ENCODE measurements around the gene MELK.

The MELK gene

DNA sequence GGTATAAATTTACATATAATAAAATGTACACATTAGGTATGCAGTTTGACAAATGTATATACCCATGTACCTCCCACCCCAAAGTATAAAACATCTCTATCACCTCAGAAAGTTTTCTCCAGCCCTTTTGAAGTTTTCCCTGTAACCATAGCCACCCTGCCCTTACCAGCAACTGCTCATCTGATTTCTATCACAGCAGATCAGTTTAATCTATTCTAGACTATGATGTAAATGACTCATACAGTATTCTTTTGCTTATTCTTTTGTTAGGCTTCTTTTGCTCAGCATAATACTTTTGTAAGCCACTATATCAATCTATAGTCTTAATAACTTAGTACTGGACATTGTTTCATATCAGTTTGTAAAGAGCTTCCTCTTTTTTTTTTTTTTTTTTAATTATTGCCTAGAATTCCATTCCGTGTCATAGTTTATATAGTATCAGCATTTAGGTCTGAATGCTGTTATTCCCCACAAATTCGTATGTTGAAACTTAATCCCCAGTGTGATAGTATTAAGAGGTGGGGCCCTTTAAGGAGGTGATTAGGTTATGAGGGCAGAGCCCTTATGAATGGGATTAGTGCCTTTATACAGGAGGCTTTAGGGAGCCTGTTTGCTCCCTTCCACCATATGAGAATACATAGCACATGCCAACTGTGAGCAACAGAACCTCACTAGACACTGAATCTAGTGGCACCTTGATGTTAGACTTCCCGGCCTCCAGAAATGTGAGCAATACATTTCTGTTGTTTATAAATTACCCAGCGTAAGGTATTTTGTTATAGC, 20.3 kb downstream of the MELK start:
- no peaks in the 10 kb centered on the region for H3K9me3 ChIP-seq
- no peaks in the 10 kb centered on the region for H3K4me1 ChIP-seq
- TF ChIP-seq, protein P1, sequence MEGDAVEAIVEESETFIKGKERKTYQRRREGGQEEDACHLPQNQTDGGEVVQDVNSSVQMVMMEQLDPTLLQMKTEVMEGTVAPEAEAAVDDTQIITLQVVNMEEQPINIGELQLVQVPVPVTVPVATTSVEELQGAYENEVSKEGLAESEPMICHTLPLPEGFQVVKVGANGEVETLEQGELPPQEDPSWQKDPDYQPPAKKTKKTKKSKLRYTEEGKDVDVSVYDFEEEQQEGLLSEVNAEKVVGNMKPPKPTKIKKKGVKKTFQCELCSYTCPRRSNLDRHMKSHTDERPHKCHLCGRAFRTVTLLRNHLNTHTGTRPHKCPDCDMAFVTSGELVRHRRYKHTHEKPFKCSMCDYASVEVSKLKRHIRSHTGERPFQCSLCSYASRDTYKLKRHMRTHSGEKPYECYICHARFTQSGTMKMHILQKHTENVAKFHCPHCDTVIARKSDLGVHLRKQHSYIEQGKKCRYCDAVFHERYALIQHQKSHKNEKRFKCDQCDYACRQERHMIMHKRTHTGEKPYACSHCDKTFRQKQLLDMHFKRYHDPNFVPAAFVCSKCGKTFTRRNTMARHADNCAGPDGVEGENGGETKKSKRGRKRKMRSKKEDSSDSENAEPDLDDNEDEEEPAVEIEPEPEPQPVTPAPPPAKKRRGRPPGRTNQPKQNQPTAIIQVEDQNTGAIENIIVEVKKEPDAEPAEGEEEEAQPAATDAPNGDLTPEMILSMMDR (IDR thresholded peaks at IDR 0.05), result no peak
- no peak for DNase-seq
- H3K36me3 ChIP-seq, result no peaks in the 10 kb centered on the region
- intact Hi-C loops (cut with DNase I; ENCODE audit: low total_unique reads), result no loop called here
- H3K4me3 ChIP-seq, result no peak overlapping the region
- no peaks in the 10 kb centered on the region for H3K27me3 ChIP-seq
- H3K27ac ChIP-seq, result no peak overlapping the region

DNA sequence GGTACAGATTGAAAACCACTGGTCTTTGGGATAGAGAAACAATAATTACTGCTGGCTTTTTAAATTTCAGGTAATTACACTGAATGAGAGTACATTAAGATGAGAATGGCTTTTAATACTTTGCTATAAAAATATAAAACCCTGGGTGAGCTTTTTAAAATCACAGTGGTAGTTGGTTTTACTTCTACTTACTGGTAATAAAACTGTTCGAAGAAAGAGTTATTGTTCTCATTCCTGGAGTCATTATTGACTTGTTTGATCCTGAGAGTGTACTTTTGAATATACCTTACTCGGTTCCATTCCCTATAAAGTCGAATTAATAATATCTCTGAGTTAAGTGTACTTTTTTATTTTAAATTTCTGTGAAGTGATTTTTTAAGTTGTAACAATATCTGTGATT, 21.5 kb downstream of the MELK start:
- Histone ChIP-seq H3K4me1 (no peaks in the 10 kb centered on the region), H3K9me3 (no peaks in the 10 kb centered on the region), H3K27me3 (no peaks in the 10 kb centered on the region), H3K27ac (no peak overlapping the region), H3K4me3 (no peak overlapping the region), H3K36me3 (no peaks in the 10 kb centered on the region)
- no peak for DNase-seq
- intact Hi-C loops (cut with DNase I; ENCODE audit: low total_unique reads), result no loop called here
- TF ChIP-seq, protein P1 (IDR thresholded peaks at IDR 0.05), result no peak

DNA sequence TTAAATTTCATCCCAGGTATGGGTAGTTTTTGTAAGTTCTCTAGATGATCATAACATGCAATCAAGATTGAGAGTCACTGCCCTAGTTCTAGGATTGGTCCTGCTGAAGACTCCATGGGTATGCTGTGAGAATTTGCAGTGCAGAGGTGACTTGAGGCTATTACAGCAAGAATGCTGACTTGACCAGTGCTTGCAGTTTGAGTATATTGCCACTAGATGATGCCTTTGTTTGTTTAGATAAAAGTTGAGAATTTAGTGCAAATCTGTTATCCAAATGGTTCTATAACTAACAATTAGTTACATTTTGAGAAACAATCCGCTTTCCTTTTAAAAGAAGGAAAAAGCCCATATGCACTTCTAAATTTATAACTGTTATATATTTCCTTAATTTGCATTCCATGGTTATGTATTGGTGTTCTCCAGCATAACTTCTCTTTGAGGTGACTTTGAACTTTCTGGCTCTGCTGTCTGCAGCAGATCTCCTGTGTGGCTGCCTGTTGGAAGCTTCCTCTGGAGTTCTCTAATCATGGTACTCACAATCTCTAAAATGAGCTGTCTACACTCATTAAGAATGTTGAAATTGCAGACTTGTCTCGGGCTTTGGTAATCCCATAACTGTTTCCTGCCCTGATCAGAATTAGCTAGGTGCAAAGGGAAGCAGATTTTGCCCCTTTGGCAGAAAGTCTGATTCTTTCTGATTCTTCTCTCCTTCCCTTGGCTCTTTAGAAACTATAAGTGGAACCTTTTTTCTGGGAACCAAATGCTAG, 24.9 kb downstream of the MELK start:
- Histone ChIP-seq H3K4me3 (no peak overlapping the region), H3K4me1 (no peaks in the 10 kb centered on the region), H3K9me3 (no peaks in the 10 kb centered on the region), H3K27me3 (no peaks in the 10 kb centered on the region), H3K36me3 (no peaks in the 10 kb centered on the region), H3K27ac (no peak overlapping the region)
- intact Hi-C loops (cut with DNase I; ENCODE audit: low total_unique reads), result no loop called here
- no peak for DNase-seq
- TF ChIP-seq, protein P1 (IDR thresholded peaks at IDR 0.05), result peak; percentile 11 to 24

DNA sequence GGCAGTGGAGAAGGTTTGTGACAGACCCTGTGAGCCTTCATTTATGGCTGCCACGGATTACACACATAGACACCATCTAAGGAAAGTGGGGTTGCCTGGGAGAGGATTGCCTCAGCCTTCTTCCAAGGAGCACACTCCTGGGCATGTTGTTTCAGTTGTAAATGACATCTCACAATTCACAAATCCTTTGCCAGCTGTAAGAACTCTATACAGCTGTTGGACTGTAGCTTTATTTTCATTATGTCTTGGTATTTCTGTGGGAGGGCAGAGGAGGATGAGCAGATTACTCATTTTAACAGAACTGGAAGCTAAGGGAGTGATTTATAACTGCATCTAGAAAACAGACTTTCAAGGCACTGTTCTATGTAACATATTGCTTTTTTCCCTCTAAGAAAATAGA, 25.6 kb downstream of the MELK start:
- DNase-seq, result no peak
- intact Hi-C loops (cut with DNase I; ENCODE audit: low total_unique reads), result no loop called here
- Histone ChIP-seq H3K9me3 (no peaks in the 10 kb centered on the region), H3K27ac (no peak overlapping the region), H3K4me3 (no peak overlapping the region), H3K36me3 (no peaks in the 10 kb centered on the region), H3K27me3 (no peaks in the 10 kb centered on the region), H3K4me1 (no peaks in the 10 kb centered on the region)
- TF ChIP-seq, protein P1 (IDR thresholded peaks at IDR 0.05), result no peak

DNA sequence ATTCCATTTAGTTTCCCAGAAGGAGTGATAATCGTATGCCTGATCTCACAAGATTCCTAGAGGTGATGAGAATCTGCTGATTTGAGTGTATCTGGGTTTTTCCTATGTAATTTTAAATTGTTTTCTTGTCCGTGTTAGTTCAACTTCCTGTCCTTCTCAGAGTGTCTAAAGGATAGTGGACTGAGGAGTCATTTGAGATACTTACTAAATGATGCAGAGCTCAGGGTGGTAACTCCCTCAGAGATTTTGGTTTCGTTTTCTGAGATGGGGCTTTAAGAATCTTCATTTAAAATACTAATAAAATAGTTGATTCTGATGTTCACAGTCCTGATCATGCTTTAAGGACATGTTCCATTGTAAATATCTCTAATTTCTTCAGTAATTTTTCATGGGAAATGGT, 30.3 kb downstream of the MELK start:
- Histone ChIP-seq H3K27ac (no peak overlapping the region), H3K36me3 (no peaks in the 10 kb centered on the region), H3K4me3 (no peak overlapping the region), H3K9me3 (no peaks in the 10 kb centered on the region), H3K4me1 (no peaks in the 10 kb centered on the region), H3K27me3 (no peaks in the 10 kb centered on the region)
- TF ChIP-seq, protein P1 (IDR thresholded peaks at IDR 0.05), result no peak
- no peak for DNase-seq
- intact Hi-C loops (cut with DNase I; ENCODE audit: low total_unique reads), result no loop called here

All from tibial artery (tissue), 4 donors.